B cell (primary cell): ENCODE measurements around the gene CRHR1. TPM values are rescaled to one million over a fixed set of nuclear protein-coding genes. Genes with fewer than 3 reads are reported as not detected.

Experiments
- ATAC-seq: fragments of 200-7000 bp; cut with Tn5 transposase; one replicate; pipeline ENCODE4 v1.10.0; 2021; ENCODE audit warnings: low read depth, mild to moderate bottlenecking, moderate number of reproducible peaks, moderate library complexity
- CTCF ChIA-PET: fragments of 350-600 bp; sonication (Branson Sonifier 250); formaldehyde crosslinking; loops from one replicate; lab custom pipeline; 2021; ENCODE audit warnings: antibody characterized with exemption, inconsistent platforms; lab: Charles Lee
- POLR2A ChIA-PET: fragments of 350-600 bp; sonication (Branson Sonifier 250); formaldehyde crosslinking; loops from one replicate; lab custom pipeline; 2021; ENCODE audit warnings: antibody characterized with exemption; lab: Charles Lee
- DNase-seq: peaks from one replicate; pipeline ENCODE4 v3.0.0; 2013
- H2AFZ ChIP-seq: 2 replicates; pipeline ENCODE4 v1.6.1; 2012; ENCODE audit warnings: mild to moderate bottlenecking, low read depth, low read length; ENCODE audit not compliant: insufficient read depth, poor library complexity, severe bottlenecking
- H3K27ac ChIP-seq, 2 donors: 1 replicate in 1 of 2; 2 replicates in 1 of 2; pipeline ENCODE4 v1.5.1; 2012 to 2013; ENCODE audit warnings: low read length in 2 of 2, mild to moderate bottlenecking in 2 of 2, moderate library complexity in 1 of 2
- H3K27me3 ChIP-seq, 4 experiments: fragments of 200-600 bp in 1 of 4; sonication (generic) in 1 of 4; replicated peaks in 1 of 4; 1 replicate in 2 of 4; 2 replicates in 2 of 4; pipeline versions ENCODE4 v1.6.1 to v1.7.0; 2013 to 2016; ENCODE audit warnings: low read length in 3 of 4, mild to moderate bottlenecking in 2 of 4, mixed read lengths in 1 of 4, moderate library complexity in 1 of 4; ENCODE audit not compliant: insufficient read depth in 4 of 4, control insufficient read depth in 3 of 4; ENCODE audit errors: control extremely low read depth in 1 of 4
- H3K36me3 ChIP-seq, 2 experiments: replicated peaks in 1 of 2; 1 replicate in 1 of 2; 2 replicates in 1 of 2; pipeline versions ENCODE4 v1.6.1 to v1.7.1; 2013; ENCODE audit warnings: low read length in 1 of 2; ENCODE audit not compliant: insufficient read depth in 2 of 2, control insufficient read depth in 1 of 2; ENCODE audit errors: control extremely low read depth in 1 of 2, extremely low read depth in 1 of 2
- H3K4me1 ChIP-seq, 2 donors: fragments of 200-600 bp in 1 of 2; sonication (generic) in 1 of 2; 1 replicate in 1 of 2; 2 replicates in 1 of 2; pipeline versions ENCODE4 v1.5.1 to v1.6.1; 2013 to 2017; ENCODE audit warnings: low read length in 2 of 2; ENCODE audit not compliant: control insufficient read depth in 2 of 2, insufficient read depth in 2 of 2
- H3K4me2 ChIP-seq: replicated peaks from 2 replicates; pipeline ENCODE3; 2012; ENCODE audit warnings: mild to moderate bottlenecking, low read depth, low read length; ENCODE audit not compliant: poor library complexity, severe bottlenecking
- H3K4me3 ChIP-seq, 5 experiments: fragments of 200-600 bp in 1 of 5; sonication (generic) in 1 of 5; 1 replicate in 3 of 5; 2 replicates in 2 of 5; pipeline versions ENCODE4 v1.5.1 to v1.7.0; 2011 to 2016; ENCODE audit warnings: low read length in 4 of 5, mild to moderate bottlenecking in 4 of 5, low read depth in 2 of 5, control low read depth in 1 of 5, moderate library complexity in 1 of 5; ENCODE audit not compliant: insufficient read depth in 1 of 5; ENCODE audit errors: control extremely low read depth in 1 of 5, extremely low read depth in 1 of 5
- H3K79me2 ChIP-seq: fragments of 200-600 bp; sonication (generic); one replicate; pipeline ENCODE4 v1.6.0; 2016; ENCODE audit warnings: low read length; ENCODE audit not compliant: control insufficient read depth, insufficient read depth
- H3K9ac ChIP-seq: fragments of 200-600 bp; sonication (generic); 2 replicates; pipeline ENCODE4 v1.6.1; 2017; ENCODE audit warnings: mild to moderate bottlenecking, low read length, moderate library complexity
- H3K9me3 ChIP-seq, 3 donors: one replicate each; pipeline versions ENCODE4 v1.6.1 to v1.7.1; 2013; ENCODE audit warnings: low read length in 2 of 3; ENCODE audit not compliant: control insufficient read depth in 2 of 3, insufficient read depth in 1 of 3; ENCODE audit errors: control extremely low read depth in 1 of 3
- H4K20me1 ChIP-seq: 2 replicates; pipeline ENCODE4 v1.6.0; 2012; ENCODE audit warnings: mild to moderate bottlenecking, low read length; ENCODE audit not compliant: insufficient read depth, control insufficient read depth, poor library complexity, severe bottlenecking
- H3K27ac Mint-ChIP-seq: one replicate; pipeline ENCODE4 v1.8.0; 2021; ENCODE audit warnings: mixed read lengths
- H3K27me3 Mint-ChIP-seq: one replicate; pipeline ENCODE4 v1.8.0; 2021; ENCODE audit warnings: mixed read lengths
- H3K4me1 Mint-ChIP-seq: one replicate; pipeline ENCODE4 v1.8.0; 2021; ENCODE audit warnings: mixed read lengths
- H3K4me3 Mint-ChIP-seq: one replicate; pipeline ENCODE4 v1.8.0; 2021; ENCODE audit warnings: mixed read lengths
- H3K9me3 Mint-ChIP-seq: one replicate; pipeline ENCODE4 v1.8.0; 2022; ENCODE audit warnings: mixed read lengths; ENCODE audit not compliant: insufficient read depth
- CTCF ChIP-seq: fragments of 200-600 bp; IDR thresholded peaks from one replicate; pipeline ENCODE4 v1.8.0; 2022; ENCODE audit warnings: antibody characterized with exemption, mild to moderate bottlenecking
- EZH2 ChIP-seq: IDR thresholded peaks from 2 replicates; pipeline ENCODE4 v1.6.1; 2012; ENCODE audit warnings: borderline replicate concordance, low read depth, mild to moderate bottlenecking, moderate library complexity, low read length; ENCODE audit not compliant: insufficient read depth, poor library complexity, severe bottlenecking
- WGBS: methylation state at CpG from one replicate; pipeline ENCODE4 v1.1.5; 2013; ENCODE audit warnings: missing lambda C conversion rate; ENCODE audit not compliant: insufficient coverage; 5-methylcytosine and 5-hydroxymethylcytosine counted together
- intact Hi-C: fragments of 100-400 bp; cut with micrococcal nuclease; formaldehyde crosslinking; loops from one replicate; pipeline ENCODE4 v1.10.0; 2022
- polyA plus RNA-seq: library from polyadenylated mRNA; depleted of rRNA; stranded (reverse); fragments of >200 nt; gene quantifications from 2 replicates; pipeline ENCODE4 v1.2.3, GENCODE V29; 2012
- total RNA-seq, 2 donors: library from RNA; stranded (reverse); fragments of 120-200 nt in 1 of 2; gene quantifications; 1 replicate in 1 of 2; 2 replicates in 1 of 2; pipeline versions ENCODE4 v1.2.3 to v1.2.4, GENCODE V29; 2013 to 2022

CRHR1 gene
- total and polyA plus RNA-seq, 2 donors (not counting 1 experiment from before 2014, with no cell fraction given), result not detected

GRCh38 chr17:45837603-45838002, 53.5 kb downstream of the CRHR1 start:
- no peak for TF ChIP-seq CTCF
- no peak for TF ChIP-seq EZH2
- DNase-seq, result no peak
- Histone ChIP-seq H3K36me3 (no peaks in the 10 kb centered on the region), H4K20me1 (no peaks in the 10 kb centered on the region), H3K9me3 (no peaks in the 10 kb centered on the region), H3K4me1 (no peaks in the 10 kb centered on the region), H2AFZ (no peak overlapping the region), H3K9ac (no peak overlapping the region), H3K4me2 (no peak overlapping the region), H3K79me2 (no peaks in the 10 kb centered on the region), H3K27ac (no peak overlapping the region), H3K4me3 (no peak overlapping the region), H3K27me3 (peaks cover 0 to 4% (median 0%) of the 10 kb centered on the region in 4 experiments)
- Mint-ChIP-seq H3K27me3 (peaks cover 9% of the 10 kb centered on the region), H3K27ac (no peak overlapping the region), H3K4me1 (no peaks in the 10 kb centered on the region), H3K9me3 (no peaks in the 10 kb centered on the region), H3K4me3 (no peak overlapping the region)
- CTCF ChIA-PET, result interaction anchor here (2.3 kb wide), 1 partner anchor 198 kb away, joined by 11 read pairs; no protein-coding TSS in a partner anchor
- 94% methylated on average over 6 of the region's 9 CpGs for WGBS
- no peak for ATAC-seq
- intact Hi-C loops, result no loop called here
- POLR2A ChIA-PET, result no interaction called here

- Histone ChIP-seq H3K79me2 (no peaks in the 10 kb centered on the region), H3K4me2 (no peak overlapping the region), H3K9ac (no peak overlapping the region), H4K20me1 (no peaks in the 10 kb centered on the region), H3K4me3 (no peak overlapping the region), H3K27me3 (peaks cover 0 to 3% (median 0%) of the 10 kb centered on the region in 4 experiments), H2AFZ (no peak overlapping the region), H3K9me3 (no peaks in the 10 kb centered on the region), H3K4me1 (no peaks in the 10 kb centered on the region), H3K36me3 (no peaks in the 10 kb centered on the region), H3K27ac (no peak overlapping the region)
- H3K27me3 Mint-ChIP-seq, result peaks cover 9% of the 10 kb centered on the region
- POLR2A ChIA-PET, result no interaction called here
- DNase-seq, result no peak
- H3K27ac Mint-ChIP-seq, result no peak overlapping the region
- H3K4me3 Mint-ChIP-seq, result no peak overlapping the region
- ATAC-seq, result no peak
- no peaks in the 10 kb centered on the region for H3K4me1 Mint-ChIP-seq
- WGBS, result 86% methylated on average over 8 of the region's 8 CpGs
- TF ChIP-seq EZH2, result no peak
- no peak for TF ChIP-seq CTCF
- no peaks in the 10 kb centered on the region for H3K9me3 Mint-ChIP-seq
- CTCF ChIA-PET, result interaction anchor here (0.8 to 3.6 kb wide), 3 partner anchors 8 to 199 kb away, joined by 3 to 10 read pairs (median 7); no protein-coding TSS in a partner anchor
- intact Hi-C loops, result no loop called here
Observed at GRCh38 chr17:45838751-45839295, 54.7 kb downstream of the CRHR1 start.
